Stimulated activated naive CD8-positive, alpha-beta T cell treated with anti-CD3 and anti-CD28 coated beads, Interleukin-15, Interleukin-2, amounts not matched to agents 100 U/mL and 50 U/mL, for 24 hours (primary cell): ENCODE measurements around the gene RFFL.
"Not testable (repeated sequence)": the region's sequence is repeated elsewhere in the genome, so short reads cannot be mapped to it uniquely, and the experiment has no call there.

ENCODE experiments used
- ATAC-seq: fragments of 150-1000 bp; cut with Tn5 transposase; one replicate; pipeline ENCODE4 v1.10.0; 2021
- DNase-seq: peaks from one replicate; pipeline ENCODE4 v3.0.0; 2021

RFFL gene

DNA sequence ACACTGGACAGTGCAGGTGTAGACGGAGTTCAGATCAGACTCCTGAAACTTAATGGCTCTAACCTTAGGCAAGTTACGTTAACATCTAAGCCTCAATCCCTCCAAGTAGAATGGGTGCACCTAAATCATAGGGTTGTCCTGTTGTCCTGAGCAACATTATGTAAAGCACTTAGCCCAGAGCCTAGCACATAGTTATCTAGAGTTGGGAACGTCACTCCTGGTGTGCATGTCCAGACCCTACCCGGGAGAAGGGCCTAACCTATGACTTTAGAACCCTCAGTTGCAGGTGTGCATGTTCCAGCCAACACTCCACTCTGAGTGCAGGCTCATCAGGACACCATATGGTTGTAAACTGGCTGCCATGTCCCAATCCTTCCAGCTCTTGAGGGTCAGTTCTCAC is 57.2 kb downstream of the RFFL start:
- no peak for ATAC-seq
- no peak for DNase-seq

DNA sequence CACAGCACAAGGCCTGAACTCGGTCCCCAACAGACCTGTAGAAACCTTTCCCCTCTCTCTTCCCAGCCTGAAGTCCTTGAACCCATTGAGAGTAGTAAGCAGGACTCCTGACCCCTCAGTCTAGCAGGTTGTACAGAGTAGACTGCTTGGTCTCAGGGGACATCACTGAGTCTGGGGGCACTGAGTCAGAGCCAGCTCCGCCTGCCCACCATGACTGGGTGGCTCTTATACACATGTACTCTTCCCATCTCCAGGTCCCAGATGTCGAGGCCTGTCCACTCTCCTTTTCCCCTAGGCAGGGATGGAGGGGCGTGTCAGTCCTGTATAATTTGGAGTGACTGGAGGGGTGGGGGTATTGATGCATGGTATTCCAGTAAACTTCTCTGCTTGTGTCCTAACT is 59.7 kb downstream of the RFFL start:
- ATAC-seq (no peak), DNase-seq (no peak)

DNA sequence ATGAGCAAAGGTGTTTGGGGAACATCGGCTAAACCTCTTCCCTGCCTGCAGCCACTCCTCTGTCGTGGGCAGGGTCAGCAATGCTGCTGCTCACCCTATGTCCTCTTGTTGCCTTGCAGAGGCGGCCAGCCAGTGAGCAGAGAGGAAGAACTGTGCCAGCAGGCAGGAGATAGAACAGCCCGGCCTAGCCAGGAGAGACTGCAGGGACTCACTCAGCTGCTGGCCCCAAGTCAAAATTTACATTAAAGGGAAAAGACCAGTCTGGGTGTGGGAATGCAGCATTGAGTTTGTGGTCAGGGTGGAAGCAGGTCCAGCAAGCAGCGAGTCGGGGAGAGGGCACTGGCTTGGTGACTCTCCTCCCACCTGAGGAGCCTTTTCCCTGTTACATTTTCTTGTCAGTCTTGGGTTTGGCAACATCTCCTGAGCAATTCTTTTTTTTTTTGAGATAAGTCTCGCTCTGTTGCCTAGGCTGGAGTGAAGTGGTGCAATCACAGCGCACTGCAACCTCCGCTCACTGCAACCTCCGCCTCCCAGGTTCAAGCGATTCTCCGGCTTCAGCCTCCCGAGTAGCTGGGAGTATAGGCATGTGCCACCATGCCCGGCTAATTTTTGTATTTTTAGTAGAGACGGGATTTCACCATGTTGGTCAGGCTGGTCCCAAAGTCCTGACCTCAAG is 60.5 kb downstream of the RFFL start:
- ATAC-seq: no peak
- no peak for DNase-seq

DNA sequence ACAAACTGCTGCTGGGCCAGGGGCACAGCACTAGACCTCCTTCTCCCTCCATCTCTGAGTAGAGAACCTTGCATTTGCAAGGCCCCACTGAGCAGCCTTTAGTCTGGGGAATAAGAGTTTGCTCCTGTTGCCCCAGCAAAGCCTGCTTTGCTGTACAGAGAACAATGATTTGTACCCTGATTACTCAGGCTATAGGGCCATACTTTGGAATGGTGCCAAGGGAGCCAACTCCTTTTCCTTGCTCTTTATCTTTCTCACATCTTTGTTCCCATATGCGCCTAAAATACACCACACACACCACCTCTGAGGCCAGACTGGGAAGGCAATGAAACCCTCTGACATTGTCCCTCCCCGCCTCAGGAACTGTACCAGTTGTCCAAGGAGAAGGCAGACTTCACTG is 62.0 kb downstream of the RFFL start:
- ATAC-seq (no peak), DNase-seq (no peak)

DNA sequence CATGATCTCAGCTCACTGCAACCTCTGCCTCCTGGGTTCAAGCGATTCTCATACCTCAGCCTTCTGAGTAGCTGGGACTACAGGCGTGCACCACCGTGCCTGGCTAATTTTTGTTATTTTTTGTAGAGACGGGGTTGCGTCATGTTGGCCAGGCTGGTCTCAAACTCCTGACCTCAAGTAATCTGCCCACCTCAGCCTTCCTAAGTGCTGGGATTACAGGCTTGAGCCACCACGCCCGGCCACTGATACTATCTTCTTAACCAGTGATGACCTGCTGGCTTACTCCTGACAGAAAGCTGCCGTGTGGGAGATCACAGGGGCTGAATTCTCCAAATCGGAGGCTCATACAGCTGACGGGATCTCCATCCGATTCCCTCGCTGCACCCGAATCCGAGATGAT is 62.5 kb downstream of the RFFL start:
- DNase-seq, ATAC-seq: not testable (repeated sequence)

DNA sequence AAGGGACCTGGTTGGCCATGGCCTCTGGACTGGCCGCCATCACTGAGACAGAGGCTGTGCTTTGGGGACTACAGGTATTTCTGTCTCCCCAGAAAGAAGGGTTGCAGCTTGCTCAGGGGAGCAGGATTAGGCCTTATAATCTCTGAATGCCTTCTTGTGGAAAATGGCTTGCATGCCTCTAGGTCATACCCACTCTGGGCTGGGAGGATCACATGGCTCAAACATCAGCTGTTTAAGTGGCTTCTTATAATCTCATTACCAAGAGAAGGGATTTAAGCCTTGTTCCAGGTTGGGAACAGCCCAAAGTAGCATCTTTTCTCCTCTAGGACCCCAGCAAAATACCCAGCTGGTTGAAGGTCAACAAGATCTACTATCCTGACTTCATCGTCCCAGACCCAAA is 64.1 kb downstream of the RFFL start:
- ATAC-seq: no peak
- DNase-seq: no peak

DNA sequence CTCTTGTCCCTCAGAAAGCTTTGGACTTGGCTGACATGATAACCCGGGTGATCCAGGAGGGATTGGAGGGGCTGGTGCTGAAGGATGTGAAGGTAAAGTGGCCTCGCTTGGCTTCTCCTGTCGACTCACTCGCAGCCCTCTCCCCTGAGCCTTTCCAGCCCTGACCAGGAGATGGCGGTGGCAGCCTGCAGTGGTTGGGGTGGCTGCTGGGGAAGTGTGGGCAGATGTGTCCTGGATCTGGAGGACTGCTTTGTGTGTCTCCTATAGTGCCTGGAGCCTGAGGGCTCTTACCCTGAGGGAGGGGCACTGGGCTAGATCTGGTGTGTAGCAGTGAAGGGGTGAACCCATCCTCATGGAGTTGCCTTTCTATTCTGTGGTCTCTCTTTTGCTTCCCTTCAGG is 65.3 kb downstream of the RFFL start:
- peak; percentile 78 for DNase-seq
- ATAC-seq: peak; percentile 81

DNA sequence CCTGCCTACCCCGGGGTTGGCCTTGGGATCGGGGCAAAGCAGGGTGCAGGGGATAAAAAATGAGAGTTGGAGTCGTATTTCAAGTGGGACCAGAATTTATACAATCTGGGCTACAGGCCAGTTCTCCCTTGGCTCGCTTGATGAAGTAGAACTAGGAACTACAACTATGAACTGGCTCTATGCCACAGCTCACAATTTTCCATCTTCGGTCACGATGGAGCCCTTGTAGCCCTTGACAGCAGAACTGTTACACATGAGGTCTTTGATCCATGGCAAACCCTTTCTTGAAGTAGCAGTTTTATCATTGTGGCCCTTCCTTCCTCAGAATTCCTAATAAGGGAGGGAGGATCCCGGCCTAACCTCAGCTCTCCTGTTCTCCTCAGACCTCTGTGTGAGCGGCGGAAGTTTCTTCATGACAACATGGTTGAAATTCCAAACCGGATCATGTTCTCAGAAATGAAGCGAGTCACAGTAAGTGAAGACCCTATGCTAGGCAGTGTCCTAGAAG is 66.1 kb downstream of the RFFL start:
- no peak for DNase-seq

DNA sequence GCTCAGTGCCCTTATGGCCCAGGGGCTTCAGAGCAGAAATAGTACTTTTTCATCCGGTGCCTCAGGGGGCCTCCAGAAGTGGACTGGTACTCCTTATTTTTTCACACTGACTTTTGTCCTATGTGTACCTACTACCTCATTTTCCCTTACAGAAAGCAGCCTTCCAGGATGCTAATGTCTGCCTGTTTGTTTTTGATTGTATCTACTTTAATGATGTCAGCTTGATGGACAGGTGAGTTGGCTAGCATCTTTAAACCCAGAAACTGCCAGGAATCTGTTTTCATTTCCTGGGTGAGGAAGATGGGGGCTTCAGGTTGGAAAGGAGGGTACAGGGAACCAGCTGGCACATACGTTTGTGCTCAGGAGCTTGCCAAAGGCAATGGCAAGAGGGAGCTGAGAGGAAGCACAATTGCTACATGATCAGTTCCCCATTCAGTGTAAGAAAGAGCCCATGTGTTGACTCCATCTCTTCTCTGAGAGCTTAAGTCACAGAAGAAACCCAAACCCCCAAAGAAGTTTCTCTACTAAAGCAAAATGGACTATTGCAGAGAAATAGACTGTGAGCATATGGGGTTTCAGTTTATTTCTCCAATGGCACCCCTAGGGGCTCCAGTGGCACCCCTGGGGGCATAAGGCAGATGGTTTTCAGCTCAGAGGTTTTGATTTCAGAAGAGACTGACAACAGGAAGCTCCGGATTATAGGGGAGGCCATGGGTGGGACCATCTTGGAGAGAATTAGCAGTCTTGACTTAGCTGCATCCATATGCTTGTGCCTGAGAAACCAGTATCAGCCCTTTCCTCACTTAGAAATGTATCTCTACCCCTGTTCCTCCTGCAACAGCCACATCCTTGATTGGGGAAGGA is 66.9 kb downstream of the RFFL start:
- ATAC-seq (no peak), DNase-seq (no peak)

More for the DNA sequence above, 66.1 kb downstream of the RFFL start:
- no peak for ATAC-seq

DNA sequence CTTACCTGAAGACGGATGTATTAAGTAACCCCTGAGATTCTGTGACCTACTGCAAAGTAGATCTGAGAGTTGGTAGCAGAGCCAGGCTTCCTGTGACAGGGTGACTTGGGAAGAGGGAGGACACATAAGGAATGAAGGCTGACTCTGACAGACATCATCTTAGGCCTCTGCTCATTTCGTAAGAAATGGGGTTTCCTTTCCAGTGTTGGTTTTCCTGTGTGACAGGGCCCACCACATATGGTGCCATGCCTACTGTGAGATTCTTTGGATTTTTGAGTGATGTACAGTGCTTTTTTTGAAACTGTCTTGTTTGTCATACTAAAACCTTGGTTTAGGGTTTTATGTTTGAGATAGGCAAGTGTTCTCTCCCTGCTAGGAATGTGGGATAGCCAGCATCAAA is 70.5 kb downstream of the RFFL start:
- DNase-seq (no peak), ATAC-seq (no peak)

DNA sequence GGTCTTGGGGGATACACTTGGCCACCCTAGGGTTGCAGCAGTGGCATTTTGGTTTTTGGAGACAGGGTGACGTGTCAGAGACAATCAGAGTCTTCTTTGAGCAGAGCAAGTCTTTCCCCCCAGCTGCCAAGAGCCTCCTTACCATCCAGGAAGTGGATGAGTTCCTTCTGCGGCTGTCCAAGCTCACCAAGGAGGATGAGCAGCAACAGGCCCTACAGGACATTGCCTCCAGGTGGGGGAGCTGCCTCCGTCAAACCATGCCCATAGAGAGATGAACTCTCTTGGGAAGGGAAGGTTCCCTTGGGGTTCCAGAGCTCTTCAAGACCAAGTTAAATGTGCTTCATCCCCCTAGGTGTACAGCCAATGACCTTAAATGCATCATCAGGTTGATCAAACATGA is 71.9 kb downstream of the RFFL start:
- DNase-seq (no peak), ATAC-seq (no peak)

DNA sequence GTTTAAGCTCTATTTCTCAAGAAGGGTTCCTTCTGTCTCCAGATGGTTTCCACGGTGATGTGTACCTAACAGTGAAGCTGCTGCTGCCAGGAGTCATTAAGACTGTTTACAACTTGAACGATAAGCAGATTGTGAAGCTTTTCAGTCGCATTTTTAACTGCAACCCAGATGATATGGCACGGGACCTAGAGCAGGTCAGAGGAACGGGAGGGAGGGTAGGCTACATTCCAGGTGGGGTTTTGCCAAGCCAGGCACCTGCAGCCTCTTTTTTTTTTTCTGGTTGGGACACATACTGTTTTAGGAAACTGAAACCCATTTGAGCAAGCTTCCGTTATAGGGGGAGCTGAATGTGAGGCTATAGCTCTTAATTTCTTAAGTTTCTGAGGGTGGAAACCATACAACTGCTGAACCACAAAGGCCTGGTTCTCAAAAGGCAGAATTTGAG is 72.6 kb downstream of the RFFL start:
- ATAC-seq (no peak), DNase-seq (no peak)

DNA sequence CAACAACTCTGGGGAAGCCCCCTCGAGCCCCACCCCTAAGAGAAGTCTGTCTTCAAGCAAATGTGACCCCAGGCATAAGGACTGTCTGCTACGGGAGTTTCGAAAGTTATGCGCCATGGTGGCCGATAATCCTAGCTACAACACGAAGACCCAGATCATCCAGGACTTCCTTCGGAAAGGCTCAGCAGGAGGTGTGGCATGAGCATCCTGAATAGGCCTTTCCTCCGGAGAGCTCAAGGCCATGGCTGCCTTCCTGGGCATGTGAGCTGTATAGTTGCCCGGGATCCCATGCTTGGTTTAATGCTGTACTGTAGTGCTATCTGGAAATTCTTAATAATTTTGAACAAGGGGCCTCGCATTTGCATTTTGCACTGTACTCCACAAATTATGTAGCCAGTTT is 74.0 kb downstream of the RFFL start:
- DNase-seq (no peak), ATAC-seq (no peak)

DNA sequence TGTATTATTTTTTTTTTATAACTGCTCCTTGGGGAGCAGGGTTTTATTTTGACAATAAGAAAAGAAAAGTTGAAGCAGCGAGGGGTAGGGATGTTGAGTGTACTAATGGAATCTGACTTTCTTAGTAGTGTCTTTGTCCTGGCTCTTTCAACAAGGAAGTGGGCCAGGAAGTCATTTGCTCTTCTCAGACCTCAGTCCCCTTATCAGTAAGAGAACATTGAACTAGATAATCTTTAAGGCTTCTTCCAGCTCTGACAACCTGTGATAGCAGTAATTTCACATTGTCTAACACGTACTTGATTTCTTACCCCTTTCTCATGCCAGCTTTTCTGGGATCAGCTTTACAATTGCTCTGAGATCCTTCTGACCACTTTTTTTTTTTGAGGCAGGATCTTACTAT is 74.9 kb downstream of the RFFL start:
- ATAC-seq (no peak), DNase-seq (no peak)

DNA sequence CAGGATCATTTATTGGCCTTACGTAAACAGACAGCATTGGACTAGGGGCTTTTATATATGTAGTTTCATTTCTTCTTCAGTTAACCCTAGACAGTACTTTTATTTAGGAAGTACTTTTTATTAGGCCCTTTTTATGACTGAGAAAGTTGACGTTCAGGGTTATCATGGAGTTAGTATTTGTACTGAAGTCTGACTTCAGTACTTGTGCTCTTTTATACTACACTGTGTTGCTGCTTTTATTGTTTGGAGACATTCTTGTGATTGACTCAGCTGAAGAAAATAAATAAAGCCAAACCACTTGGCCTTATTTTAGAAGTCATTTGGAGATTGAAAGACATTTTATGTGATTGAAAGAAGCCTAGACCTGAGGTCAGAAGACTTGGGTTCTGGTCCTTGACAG is 76.3 kb downstream of the RFFL start:
- DNase-seq (no peak), ATAC-seq (no peak)

DNA sequence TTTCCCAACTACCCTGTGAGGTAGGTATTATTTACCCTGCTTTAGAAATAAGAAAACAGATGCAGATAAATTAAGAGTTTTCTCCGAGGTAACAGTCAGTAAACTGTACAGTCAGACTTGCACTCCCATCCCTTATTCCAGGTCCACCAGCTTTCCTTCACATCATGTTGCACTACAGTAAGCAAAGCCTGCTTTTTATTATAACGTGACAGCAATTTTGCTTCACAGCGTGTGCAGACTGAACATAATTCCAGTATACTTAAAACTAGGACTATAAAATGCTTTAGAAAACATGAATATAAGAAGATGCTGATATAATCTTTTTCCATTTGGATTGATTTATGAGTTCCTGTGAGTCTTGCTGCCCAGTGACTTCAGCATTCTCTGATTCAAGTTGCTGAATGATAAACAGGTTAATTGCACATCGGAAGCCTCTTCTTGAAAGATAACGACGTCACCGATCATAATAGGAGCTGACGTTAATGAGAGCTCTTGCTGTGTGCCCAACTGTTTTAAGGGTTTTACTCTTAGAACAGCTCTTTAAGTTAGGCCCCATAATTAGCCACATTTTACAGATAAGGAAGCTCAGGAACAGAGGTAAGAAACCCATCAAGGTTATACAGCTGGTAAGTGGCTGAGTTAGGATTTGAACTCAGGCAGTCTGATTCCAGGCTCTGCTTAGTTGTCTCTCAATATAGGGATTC is 81.8 kb downstream of the RFFL start:
- DNase-seq: no peak

DNA sequence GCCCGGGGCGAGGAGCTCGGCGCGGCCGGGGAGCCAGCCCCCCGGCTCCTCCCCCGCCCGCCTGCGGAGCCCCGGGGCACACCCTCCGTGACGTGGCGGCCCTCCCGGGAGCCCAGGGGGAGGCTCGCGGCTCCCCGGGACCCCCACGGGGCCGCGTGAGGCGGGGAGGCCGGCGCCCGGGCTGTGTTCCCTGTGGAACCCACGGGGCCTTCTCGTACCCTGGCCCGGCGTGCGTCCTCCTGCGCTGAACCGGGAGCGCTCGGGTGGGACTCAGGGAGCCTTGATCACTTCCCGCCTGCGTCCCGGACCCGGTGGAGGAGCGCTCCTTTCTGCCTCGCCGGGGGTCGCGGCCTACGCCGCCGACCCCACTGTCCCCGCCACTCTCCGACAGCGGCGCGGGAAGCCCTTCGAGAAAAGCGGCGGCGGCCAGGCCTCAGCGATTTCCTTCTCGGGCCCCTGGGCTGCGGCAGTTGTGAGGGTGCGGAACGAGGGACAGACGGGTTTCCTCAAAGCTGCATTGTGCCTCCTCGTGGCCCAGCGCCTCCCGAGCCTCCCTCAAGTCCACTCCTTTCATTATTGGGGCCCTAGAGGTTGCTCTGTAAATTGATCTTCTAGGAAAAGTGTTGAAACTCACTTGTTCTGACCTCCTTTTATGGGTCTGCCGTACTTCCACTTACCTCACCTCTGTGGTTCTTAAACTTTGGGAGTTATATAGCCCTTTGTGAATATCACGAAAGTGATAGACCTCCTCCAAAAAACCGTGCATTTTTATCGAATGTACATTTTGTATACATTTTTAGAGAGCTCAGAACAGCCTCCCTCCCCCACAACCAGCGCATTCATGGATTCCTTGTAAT is 82.6 kb downstream of the RFFL start:
- DNase-seq (peak; percentile 82), ATAC-seq (peak; percentile 92)

More for the DNA sequence above, 81.8 kb downstream of the RFFL start:
- no peak for ATAC-seq

DNA sequence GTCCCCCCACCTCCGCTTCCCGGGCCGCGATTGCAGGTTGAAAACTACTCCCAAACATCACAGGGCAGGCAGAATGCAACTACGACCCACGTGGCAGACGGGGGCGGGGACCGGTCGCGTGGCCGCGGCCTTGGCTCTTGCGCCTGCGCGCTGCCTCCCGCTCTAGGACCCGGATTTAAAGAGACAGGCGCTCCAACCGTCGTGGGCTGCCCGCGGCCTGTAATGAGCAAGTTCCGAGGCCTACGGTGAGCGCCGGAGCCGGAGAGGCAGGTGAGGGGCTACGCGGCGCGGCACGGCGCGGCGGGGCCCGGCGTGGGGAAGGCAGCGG is 83.2 kb downstream of the RFFL start, which contains the start of gene LIG3:
LIG3 (plus strand) TSS at position 160 of the 328 bp plus-strand sequence. CDS start 2,494 bp downstream, outside the sequence.
- ATAC-seq: peak; percentile 86
- DNase-seq: peak; percentile 95

DNA sequence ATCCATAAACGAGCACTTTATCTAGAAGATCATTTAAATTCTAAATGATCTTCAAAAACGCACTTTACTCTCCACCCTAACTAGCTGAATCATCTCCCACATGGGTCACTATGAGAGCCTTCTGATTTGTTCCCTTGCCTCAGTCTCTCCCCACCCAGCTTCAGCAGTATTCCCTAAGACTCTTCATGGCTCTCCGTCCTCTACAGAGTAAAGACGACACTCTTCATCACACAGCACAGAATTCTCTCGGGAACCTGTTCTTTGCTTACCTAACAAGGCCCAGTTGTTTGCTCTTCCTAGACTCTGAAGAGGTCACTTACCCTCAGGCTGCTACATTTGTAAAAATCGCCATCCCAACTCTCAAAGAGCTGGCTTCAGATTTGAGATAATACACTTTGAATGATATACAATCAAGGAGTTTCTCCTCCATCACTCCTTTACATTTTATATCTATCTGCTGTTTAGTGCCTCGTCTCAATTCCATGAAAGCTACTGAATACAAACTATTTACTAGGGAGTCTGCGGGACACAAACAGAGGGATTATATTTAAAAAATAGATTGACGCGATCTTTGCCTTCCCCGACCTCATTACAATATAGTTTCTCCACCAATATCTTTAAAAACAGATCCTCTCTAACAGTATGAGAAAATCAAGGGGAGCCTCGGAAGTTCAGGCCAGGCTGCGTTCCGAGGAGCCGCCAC is 83.7 kb downstream of the RFFL start:
- ATAC-seq (no peak), DNase-seq (no peak)

DNA sequence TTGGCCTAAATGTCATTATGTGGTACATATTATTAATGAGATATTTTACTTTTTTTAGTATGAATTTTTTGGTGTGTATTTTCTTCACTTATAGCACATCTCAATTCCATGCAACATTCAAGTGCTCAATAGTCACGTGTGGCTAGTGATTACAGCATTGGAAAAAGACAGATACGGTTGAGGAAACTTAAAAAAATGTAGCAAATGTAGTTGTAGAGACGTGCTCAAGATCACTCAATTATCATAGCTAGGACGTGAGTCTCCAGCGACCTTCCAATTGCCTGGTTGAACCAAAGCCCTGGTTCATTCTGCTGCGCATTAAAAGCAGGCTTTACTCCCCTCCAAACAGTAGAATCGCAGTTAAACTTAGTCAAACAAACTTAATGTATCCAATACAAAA is 84.4 kb downstream of the RFFL start:
- DNase-seq (no peak), ATAC-seq (no peak)
